RWPE1 (cell line): ENCODE measurements around the gene DCTN4.
A peak's percentile ranks its signal among the peaks of the same experiment; 100 is the strongest.

ENCODE experiments used
- CTCF ChIA-PET: fragments of 350-600 bp; sonication (Branson Sonifier 250); formaldehyde crosslinking; extraction: SDS; loops from one replicate; lab custom pipeline; 2021; lab: Yijun Ruan, JAX
- POLR2A ChIA-PET: fragments of 400-600 bp; formaldehyde crosslinking; extraction: SDS; loops from one replicate; lab custom pipeline; 2020; ENCODE audit warnings: antibody characterized with exemption; ENCODE audit not compliant: low non-redundant PET; lab: Yijun Ruan, JAX
- DNase-seq: peaks from one replicate; pipeline ENCODE4 v3.0.0; 2012; ENCODE audit warnings: low spot score
- H3K27ac ChIP-seq: fragments of 450-650 bp; 2 replicates; pipeline ENCODE4 v1.5.1; 2017
- TF ChIP-seq, protein P1 (sequence below): fragments of 450-650 bp; conservative IDR thresholded peaks from 2 replicates; pipeline ENCODE4 v1.5.1; 2017; ENCODE audit warnings: low read depth, mild to moderate bottlenecking

The DCTN4 gene

DNA sequence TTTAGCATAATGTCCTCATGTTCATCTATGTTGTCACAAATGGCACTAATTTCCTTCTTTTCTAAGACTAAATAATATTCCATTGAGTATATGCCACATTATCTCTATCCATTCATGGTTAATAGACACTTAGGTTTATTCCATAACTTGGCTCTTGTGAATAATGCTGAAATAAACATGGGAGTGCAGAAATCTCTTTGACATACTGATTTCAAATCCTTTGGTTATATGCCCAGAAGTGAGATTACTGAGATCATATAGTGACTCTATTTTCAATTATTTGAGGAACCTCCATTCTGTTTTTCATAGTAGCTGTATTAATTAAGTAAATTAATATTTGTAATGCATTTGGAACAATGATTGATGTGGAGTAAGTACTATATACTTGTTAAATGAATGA lies 32.7 kb upstream of the DCTN4 start:
- ChIA-PET POLR2A (no interaction called here), CTCF (interaction anchor here (0.5 kb wide), 1 partner anchor 1291 kb away, joined by 6 read pairs; no protein-coding TSS in a partner anchor)
- no peak overlapping the region for H3K27ac ChIP-seq
- DNase-seq: no peak
- TF ChIP-seq, protein P1, sequence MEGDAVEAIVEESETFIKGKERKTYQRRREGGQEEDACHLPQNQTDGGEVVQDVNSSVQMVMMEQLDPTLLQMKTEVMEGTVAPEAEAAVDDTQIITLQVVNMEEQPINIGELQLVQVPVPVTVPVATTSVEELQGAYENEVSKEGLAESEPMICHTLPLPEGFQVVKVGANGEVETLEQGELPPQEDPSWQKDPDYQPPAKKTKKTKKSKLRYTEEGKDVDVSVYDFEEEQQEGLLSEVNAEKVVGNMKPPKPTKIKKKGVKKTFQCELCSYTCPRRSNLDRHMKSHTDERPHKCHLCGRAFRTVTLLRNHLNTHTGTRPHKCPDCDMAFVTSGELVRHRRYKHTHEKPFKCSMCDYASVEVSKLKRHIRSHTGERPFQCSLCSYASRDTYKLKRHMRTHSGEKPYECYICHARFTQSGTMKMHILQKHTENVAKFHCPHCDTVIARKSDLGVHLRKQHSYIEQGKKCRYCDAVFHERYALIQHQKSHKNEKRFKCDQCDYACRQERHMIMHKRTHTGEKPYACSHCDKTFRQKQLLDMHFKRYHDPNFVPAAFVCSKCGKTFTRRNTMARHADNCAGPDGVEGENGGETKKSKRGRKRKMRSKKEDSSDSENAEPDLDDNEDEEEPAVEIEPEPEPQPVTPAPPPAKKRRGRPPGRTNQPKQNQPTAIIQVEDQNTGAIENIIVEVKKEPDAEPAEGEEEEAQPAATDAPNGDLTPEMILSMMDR: no peak

DNA sequence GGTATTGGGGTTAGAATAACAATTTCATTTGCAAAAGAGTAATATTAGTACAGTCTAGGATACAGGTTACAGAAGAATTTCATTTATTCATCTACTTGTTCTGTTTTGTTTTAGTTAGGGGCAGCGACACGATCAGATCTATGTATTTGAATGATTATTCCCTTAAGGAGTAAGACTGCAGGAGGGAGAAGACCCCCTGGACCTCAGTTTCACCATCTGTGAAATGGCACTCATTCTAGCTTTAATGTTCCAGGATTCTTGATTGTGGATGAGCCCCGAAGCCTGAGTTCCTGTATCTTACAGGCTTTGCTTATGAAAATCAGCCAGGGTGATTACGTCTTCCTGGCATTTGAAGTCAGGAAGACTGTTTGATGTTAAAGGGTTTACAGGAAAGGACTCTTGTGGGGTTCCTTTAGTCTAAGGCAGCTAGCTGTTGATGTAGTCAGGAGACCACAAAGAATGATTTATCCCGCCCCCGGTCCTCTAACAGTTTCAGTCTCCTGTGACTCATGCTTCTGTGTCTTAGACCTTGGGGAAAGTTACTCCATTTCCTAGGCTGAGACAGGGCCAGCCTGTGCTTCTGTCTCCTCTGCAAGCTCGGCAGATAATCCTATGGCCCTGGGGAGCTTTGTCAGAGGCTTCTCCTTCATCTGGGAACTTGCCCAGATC lies 31.3 kb upstream of the DCTN4 start:
- TF ChIP-seq, protein P1: no peak
- CTCF ChIA-PET: interaction anchor here (1.0 to 1.6 kb wide), 2 partner anchors 11 to 57 kb away, joined by 4 to 8 read pairs; no protein-coding TSS in a partner anchor
- peak overlapping the region; percentile 87 for H3K27ac ChIP-seq
- peak; percentile 99 for DNase-seq
- POLR2A ChIA-PET: interaction anchor here (0.6 to 1.4 kb wide), 2 partner anchors 28 to 89 kb away, joined by 4 read pairs; partner anchors contain the start of gene RBM22

DNA sequence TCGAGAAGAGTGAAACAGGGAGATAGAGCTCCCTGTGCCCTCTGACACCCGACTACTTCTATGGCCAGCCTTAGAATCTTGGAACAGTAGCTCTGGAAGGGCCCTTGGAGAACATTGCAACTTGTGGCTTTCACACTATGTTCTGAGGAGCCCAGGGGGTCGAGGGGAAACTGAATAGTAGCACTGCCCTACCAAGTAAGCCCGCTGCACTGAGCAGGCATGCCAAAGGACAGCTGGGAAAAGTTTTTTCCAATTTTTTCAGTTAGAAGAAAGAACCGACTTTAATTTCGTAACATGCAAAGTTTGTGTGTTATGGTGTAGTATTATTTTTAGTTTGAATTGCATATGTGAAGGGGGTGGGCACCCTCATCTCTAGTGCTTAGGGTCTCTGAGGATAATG lies 30.6 kb upstream of the DCTN4 start:
- H3K27ac ChIP-seq: peak overlapping the region; percentile 87
- CTCF ChIA-PET: interaction anchor here (0.6 to 1.6 kb wide), 5 partner anchors 11 to 75 kb away, joined by 3 to 8 read pairs (median 4); partner anchors contain the start of gene SMIM3
- no peak for DNase-seq
- TF ChIP-seq, protein P1: no peak
- POLR2A ChIA-PET: interaction anchor here (0.6 to 0.8 kb wide), 2 partner anchors 11 to 27 kb away, joined by 4 read pairs; partner anchors contain the start of gene SMIM3

DNA sequence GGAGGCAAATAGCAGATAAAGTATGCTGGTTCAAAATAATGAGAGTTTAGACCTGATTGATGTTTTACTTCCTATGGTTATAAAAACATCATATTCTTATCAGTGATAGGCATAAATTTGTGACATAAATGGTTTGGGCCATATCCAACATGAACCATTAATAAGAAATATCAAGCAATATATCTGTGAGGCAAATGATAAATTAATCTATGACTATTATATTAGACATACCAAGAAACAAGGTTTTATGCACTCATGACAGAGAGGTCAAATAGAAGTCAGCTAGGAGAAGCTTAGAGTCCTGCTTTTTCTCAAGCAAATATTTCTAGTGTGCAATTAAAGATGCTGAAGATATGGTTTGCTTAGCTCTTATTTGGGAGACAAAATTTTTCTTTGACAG lies 30.2 kb upstream of the DCTN4 start:
- DNase-seq: no peak
- POLR2A ChIA-PET: interaction anchor here (0.8 kb wide), 1 partner anchor 10 kb away, joined by 4 read pairs; the partner anchor contains the start of gene SMIM3
- TF ChIP-seq, protein P1: no peak
- CTCF ChIA-PET: interaction anchor here (0.6 to 1.6 kb wide), 5 partner anchors 10 to 76 kb away, joined by 3 to 8 read pairs (median 4); partner anchors contain the start of gene SMIM3
- H3K27ac ChIP-seq: peak overlapping the region; percentile 87

DNA sequence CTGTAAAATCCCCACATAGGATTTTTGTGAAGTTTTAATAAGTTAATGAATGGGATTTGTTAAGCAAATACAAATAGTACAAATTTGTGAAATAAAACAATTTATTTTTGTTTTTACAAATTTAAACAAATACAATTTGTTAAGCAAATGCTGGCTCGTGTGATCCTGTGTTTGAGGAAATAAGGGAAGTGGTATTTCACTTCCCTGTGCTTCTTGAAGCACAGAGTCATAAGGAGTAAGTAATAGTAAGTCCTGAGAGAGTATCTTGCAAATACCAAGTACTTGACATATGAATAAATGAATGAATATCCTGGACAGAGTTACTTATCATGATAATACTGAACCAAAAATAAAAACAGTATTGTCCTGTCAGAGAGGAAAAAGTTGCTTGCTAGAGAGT lies 28.8 kb upstream of the DCTN4 start:
- TF ChIP-seq, protein P1: no peak
- no peak overlapping the region for H3K27ac ChIP-seq
- POLR2A ChIA-PET: no interaction called here
- DNase-seq: no peak
- CTCF ChIA-PET: interaction anchor here (1.3 to 1.7 kb wide), 3 partner anchors 9 to 59 kb away, joined by 4 to 7 read pairs (median 7); partner anchors contain the start of gene SMIM3

DNA sequence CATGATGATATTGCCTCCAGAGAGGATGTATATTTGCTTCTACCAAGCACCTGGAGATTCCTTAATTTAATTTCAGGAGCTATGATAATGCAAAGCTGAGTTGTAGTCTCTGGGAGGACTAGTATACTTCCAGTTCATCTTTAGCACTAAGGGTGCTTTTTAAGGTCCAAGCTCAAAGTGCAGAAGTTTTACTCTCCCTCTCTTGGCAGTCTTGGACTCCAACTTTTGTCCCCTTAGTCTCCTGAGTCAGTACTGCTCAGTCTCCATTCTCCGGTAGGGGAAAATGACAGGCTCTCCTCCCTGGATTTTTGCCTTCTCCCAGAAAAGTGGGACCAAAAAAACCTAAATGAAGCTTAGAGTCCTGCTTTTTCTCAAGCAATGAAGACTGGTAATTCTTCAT lies 28.1 kb upstream of the DCTN4 start:
- DNase-seq: no peak
- CTCF ChIA-PET: interaction anchor here (1.3 to 1.7 kb wide), 3 partner anchors 8 to 60 kb away, joined by 4 to 7 read pairs (median 7); partner anchors contain the start of gene SMIM3
- no peak overlapping the region for H3K27ac ChIP-seq
- TF ChIP-seq, protein P1: no peak
- POLR2A ChIA-PET: interaction anchor here (0.5 kb wide), 1 partner anchor 155 kb away, joined by 3 read pairs; no protein-coding TSS in a partner anchor
